Femur (tissue), 1 donor: ENCODE measurements around the gene TCF20.
A peak's percentile ranks its signal among the peaks of the same experiment; 100 is the strongest.

Experiments used
- DNase-seq: peaks from one replicate; pipeline ENCODE4 v3.0.0-alpha.2; 2017

The TCF20 gene

DNA sequence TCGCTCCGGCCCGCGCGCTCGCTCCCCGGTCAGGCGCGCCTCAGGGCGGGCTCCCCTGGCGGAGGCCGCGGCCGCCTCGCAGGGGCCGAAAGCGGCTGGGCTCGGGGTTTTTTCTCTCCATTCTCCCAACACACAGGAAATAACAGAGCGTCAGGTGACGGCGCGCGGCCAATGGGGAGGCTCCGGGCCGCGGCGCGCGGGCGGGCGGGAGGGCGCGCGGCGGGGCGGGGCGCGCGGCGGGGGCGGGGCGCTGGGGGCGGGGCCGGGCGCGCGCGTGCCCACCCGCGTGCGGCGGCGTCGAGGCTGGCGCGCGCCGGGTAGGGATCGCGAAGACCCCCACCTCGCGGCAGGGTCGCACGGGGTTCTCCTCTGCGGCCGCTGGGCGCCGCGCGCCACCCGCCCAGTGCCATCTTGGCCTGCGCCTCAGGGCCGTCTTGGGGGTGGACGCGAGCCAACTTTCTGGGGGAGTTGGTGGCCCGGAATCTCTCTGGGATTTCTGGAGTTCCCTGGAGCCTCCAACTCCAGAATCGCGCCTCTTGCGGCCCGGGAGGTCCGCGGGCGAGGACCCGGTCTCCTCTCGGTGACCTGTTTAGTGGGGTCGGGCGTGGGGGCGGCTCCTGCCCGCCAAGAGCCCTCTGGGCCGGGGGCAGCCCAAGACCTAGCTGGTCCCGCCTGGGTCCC, at the start of gene TCF20:
Gene TCF20 (minus strand): TSS at position 144 of the 681 bp plus-strand sequence. CDS start 55,348 bp downstream, outside the sequence.
- DNase-seq = peak; percentile 84

DNA sequence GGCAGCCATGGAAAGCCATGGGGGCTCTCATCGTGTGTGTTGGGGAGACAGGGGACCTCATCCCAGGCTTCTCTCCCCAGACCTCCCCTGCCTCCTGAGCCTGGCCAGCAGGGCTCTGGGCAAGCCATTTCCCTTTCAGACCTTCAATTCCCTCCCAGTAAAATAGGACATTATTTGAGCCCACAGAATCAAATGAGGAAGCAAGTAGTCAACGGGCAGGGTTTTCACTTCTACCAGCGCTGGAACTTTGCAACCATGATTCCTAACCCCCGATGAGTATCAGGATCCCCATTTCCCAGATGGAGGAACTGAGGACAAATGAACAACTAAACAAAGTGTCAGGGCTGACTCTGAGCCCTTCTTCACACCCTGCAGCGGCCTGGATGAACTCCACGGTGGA, 48.9 kb upstream of the TCF20 start:
- DNase-seq = no peak

DNA sequence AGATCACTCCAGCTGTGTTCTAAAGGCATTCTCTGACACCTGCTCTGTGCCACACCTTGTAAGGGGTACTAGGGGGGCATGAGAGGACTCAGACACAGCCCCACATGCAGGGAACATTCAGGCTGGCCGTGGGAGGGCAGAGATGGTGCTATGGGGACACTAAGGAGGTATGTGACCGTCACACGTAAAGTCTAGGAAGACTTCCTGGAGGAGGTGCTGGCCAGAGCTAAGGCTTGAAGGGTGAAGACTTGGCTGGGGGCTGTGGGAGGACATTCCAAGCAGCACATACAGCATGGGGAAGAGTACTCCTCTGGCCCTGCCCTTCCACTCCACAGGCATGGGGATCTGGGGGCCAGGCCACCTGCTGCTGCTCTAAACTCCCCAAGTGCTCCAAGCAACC, 48.5 kb upstream of the TCF20 start:
- DNase-seq = no peak

DNA sequence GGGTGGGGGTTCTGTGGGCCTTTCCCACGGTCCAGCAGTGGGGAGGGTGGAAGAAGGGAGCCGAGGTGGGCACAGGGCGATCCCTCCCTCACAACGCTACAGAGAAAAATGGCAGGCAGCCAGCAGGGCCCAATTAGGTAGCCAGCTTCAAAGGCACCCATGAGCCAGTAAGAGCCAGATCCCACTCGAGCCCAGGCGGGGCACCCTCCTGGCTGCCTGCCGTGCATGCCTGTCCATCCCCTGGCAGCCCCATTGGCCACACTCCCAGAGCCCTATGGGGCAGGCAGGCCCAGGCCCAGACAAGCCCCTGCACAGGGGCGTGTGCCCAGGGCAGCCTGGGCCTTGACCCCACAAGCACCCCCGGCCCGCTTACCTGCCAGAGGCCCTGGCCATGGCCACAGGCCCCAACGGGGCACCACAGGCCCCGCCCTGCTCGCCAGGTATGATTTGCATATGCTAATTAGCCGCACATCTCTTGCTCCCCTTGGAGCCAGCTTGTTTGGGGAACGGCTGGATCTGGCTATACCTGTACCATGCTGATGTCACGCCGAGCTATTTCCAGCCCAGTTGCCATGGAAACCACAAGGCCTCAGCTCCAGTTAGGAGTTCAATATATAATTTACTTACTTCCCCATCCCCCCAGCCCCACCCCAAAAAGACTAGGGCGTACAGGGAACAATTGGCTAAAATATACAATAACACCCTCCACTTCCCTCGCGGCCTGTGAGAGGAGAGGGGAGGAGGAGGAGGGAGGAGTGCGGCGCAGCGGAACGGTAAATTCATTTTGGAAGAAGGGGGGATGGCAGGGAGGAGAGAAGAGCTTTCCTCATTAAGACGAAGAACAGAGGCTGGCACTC, 47.5 kb upstream of the TCF20 start:
- peak; percentile 62 for DNase-seq

DNA sequence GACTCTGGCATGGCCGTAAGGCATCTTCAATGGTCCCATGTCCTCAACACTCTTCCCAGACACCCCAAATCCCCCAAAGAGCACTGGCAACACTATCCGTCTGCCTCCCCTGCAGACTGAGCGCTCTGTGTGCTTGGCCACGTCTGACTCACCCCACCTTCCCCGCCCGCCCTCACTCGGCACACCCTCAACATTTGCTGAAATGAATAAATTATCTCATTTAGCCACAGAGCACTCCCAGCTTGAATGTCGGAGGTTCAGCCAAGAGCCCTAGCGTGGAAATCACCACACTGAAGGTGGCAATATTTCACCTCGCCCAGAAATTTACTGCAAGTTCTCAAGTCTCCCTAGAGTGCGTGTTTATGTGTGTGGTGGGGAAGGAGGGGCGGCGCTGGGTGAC, 46.6 kb upstream of the TCF20 start:
- DNase-seq = peak; percentile 71

DNA sequence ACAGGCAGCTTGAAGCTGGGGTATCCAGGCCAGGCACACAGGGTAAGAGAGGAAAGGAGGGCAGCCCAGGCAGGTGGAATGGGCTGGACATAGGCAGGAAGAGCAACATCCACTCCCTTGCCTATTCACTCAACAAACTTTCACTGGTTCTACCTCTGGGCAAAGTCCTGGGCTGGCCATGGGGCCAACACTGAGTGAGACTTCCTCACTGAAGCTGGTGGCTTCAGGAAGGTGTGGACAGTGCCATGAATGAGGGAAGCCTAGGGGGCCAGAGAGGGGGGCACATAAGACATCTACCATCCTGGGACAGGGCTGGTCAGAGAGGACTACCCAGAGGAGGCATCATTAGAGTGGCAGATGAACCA, 44.9 kb upstream of the TCF20 start:
- no peak for DNase-seq

DNA sequence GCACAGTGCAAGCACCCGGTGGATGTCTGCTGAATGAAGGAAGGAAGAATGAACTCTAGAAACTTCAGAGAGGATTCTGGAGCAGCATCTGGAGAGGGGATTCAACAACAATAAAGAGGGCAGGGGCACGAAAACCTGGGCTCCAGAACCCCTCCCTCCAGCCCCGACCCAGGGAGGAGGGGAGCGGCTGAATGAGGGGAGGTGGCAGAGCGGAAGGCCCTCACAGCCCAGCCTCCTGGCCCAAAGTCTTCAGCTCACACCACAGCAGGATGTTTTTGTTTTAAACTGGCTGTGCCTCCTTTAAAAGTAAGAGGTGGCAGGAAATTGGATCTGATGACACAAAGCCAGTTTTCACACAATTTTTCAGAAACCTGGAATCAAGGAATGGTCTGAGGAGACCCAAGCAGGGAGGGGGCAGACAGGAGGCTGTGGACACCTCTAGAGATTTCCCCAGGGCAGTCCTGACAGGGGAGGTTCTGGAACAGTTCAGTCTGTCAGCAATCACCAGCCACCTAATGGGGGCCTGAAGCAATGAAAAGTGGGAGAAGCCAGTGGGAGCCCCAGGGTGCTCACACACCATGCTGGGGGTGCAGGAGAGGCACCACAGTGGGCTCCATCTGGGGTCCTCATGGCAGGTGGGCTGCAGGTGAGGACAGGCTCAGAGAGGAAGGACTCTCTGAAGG, 44.4 kb upstream of the TCF20 start:
- DNase-seq = no peak

DNA sequence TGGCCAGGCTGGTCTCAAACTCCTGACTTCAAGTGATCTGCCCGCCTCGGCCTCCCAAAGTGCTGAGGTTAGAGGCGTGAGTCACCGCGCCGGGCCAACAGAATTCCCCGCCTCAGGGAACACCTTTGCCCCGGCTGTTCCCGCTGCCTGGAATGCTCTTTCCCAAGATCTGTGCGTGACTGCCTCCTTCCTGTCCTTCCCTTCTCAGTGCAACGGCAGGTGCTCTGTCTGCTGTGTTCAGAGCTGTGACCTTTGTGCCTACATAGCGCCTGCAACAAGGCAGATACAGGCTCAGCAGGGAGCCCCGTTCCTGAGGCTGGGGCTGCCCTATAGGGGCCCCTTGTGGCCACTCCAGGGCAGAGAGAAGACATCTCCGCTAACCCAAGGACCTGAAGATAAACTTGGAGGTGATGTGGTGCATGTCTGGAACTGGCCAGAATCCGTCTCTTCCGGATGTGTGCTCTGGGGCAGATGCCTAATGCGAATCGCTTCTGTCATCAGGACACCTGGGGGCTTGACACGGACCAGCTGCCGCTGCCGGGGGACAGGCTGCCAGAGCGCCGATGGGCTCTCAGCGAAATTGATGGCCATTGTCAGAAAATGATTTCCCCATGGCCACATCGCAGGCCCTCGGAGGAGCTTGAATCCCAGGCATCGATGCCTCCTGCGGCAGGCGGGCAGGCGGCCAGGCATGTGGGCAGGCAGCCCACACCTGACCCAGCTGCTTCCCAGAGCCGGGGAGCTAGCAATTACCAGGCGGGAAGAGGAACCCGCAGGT, 43.5 kb upstream of the TCF20 start:
- peak; percentile 65 for DNase-seq

DNA sequence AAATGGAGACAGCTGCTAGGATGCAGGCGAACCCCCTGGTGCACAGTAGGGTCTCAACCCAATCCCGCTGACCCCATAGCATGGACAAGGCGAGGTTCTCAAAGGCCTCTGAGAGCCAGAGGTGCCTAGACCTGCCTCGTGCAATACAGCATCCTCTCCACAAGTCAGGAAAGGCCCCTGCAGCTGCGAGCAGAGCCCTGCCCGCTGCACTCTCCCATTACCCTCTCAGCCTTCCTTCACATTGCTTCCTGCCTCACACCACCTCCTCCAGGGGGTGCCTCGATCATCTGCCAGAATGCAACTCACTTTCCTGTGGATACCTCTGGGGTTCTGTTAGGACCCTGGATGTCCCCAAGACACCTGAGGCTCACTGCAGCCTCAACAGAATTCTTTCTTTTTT, 42.8 kb upstream of the TCF20 start:
- DNase-seq = no peak

DNA sequence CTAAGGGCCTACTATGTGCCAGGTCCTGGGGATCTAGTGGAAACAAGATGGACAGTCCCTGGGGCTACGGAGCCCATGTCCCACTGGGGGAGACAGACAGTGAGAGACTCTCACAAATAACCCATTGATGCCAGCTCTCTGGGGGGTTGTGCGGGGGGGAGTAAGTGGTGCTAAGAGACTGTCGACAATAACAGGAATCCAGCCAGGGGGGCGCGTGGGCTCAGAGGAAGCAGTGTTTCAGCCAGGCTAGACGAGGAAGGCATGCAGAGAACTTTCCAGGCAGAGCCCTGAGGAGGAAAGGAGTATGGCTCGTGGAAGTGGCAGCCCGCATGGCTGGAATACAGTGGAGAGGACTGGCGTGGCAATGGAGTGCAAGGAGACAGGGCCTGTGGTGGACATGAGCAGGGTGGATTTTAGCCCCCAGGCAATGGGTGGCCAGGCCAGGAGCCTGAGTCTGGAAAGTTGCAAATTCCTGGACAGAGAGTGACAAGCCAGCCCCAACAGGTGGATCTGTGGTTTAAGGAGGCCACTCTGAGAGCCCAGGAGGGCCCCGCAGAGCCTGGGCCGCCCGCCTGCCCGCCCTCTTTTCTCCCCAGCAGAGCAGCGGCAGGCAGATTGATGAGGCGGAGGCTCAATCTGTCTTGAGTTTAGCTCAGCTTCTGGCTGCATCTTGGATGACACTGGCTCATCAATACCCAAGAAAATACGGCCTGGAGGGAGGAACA, 40.0 kb upstream of the TCF20 start:
- no peak for DNase-seq

DNA sequence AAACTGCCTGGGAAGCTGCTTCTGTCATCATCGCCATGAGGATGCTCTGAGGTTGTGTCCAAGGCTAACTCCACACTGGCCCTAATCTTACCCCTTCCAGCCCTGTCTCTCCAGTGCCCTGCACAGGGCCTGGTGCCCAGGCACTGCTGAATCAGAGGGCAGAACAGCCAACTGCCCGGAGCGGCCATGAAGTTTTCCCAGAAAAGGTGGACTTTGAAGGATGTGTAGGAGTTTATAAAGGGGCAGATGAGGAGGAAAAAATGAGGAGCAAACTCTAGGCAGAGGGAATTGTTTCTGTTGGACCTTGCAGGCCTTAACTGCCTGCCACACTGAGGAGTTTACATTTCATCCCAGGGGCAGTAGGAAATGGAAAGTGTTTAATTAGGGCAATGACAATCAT, 39.4 kb upstream of the TCF20 start:
- DNase-seq = no peak

DNA sequence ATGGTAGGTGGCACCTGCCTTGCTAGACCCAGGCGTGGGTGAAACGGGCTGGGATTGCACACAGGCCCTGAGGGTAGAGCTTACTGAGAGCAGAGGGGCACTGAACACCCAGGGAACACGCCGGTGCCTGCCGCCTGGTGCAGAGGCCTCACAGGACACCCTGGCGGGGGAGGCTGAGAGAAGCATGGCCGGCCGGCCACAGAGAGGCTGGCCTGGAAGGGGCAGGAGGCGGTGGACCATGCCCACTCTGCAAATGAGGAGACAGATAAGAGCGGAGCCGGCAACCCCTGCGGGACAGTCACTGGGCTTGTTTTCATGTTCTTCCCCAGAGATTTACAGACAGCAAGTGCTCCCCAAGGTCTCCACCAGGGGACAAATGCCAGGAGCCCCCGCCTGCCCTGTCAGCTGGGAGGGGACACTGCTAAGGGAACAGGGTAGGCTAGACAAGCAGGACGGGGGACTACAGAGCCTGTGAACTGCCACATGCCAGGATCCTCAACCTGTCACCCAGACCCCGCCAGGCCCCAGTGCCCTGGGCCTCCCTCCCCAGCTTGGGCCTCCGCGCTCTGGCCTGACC, 38.5 kb upstream of the TCF20 start:
- no peak for DNase-seq

DNA sequence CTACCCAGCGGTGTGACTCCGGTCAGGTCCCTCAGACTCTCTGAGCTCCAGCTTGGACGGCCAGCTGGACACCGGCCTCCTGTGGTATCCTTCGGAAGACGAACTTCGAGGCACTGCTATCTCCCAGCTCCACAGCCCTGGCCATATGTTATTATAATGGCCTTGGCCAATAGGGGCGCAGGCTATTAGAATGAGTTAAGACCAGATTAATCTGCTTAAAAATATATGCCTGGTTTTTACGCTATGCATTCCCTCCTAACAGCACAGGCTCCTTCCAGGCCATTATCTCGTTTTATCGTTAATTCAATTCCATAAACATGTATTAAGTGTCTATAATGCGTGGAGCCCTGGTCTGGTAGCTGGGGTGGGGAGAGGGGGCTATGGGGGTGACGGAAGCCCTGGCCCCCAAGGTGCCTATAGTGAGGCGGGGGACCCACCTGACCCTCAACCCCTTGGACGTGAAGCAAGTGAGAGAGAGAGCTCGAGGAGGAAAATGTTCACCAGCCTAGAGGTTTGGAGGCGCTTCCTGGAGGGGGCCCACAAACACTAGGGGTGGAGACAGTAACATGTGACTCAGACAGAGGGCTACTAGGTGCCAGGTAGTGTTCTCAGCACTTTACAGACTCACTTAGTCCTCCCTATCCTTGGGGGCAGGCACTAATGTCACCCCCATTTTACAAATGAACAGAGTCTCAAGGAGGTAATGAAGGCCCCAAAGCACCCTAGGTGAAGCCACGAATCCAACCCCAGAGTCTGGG, 37.5 kb upstream of the TCF20 start:
- DNase-seq = no peak

DNA sequence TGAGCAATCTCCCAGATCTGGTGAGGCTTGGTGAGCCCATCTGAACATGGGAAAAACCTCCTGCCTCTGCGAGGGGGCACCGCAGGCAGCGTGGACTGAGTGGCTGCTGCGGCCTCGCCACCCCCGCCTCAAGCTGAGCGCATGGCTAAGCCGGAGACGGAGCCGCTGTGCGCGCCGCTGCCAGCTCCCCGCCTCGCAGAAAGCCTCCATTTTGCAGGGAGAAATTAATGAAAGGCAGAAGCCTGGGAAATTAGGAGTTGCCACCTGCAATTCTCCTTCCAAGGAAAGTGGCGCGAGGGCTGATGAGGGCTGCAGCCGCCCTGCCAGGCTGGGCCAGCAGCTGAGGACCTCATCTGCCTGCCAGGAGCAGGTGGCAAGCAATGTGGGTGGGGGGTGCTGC, 35.6 kb upstream of the TCF20 start:
- no peak for DNase-seq

DNA sequence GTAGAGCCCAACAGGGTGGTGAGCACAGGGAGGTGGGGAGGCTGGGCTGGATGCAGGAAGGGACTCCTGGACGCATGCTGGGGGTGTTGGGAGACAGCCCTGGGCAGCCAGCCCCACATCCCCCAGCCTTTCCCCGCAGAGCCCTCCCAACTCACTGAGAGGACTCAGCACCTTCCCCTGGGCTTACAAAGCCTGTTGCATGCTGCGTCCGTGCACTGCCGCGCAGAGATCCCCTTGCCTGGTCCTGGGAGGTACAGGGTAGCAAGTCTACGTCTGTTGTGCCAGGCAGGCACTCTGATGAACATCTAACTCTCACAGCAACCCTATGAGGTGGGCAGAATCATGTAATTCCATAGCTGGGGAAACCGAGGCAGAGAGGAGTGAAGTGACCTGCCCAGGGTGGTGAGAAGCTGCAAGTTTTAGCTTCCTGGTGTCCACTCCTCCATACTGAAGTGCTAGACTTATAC, 33.9 kb upstream of the TCF20 start:
- DNase-seq = no peak

DNA sequence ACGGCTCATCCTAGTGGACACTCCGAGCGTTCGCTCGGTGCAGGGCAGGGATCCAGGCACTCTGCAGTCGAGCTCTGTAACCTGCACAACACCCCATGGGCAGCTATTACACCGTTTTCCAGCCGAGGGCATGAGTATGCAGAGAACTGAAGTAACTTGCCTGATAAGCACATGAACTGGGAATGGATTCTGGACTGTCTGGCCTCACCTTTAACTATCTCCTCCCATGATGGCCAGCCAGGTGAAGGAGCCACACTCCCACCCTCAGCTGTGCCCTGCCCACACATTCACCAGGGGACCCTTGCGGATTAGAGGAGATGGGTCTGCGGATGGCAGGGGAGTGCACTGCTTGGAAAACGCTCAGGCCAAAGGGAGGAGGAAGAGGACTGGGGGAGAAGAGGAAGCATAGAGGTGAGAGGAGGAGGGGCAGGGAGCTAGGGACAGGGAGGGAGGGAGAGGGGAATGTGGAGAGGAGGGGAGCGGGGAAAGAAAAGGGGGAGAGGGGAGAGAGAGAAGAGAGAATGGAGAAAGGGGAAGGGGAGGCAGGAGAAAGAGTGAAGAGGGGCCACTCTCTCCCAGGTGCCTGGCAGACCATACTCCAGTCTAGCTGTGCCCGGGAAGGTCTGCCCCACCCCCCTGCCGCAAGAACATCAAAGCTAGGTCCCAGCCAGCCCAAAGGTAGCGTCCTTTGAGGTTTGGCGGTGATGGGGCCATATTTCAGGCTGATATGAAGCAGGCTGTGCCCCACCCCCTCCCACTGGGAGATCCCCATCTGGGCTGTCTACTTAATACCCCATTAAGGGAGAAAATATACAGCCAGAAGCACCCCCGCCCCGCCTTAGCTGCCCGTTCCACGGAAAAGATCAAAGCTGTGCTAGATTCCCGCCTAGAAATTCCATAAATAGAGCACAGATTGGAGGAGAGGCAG, 33.2 kb upstream of the TCF20 start:
- no peak for DNase-seq

DNA sequence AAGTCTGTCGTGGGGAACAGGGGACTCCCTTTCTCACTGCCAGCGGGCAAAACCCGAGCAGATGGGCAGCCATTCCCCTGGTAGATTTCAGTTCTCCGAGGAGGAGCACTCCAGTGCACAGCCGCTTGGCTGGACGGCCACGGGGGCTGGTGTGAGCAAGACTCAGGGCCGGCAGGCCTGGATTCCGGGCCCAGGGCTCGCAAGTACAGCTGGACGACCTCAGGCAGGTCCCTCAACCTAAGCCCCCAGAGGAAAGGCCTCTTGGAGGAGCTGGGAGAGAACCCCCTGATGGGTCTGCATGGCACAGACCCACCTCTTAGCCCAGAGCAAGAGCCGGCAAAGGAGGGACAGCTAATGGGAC, 31.3 kb upstream of the TCF20 start:
- no peak for DNase-seq

DNA sequence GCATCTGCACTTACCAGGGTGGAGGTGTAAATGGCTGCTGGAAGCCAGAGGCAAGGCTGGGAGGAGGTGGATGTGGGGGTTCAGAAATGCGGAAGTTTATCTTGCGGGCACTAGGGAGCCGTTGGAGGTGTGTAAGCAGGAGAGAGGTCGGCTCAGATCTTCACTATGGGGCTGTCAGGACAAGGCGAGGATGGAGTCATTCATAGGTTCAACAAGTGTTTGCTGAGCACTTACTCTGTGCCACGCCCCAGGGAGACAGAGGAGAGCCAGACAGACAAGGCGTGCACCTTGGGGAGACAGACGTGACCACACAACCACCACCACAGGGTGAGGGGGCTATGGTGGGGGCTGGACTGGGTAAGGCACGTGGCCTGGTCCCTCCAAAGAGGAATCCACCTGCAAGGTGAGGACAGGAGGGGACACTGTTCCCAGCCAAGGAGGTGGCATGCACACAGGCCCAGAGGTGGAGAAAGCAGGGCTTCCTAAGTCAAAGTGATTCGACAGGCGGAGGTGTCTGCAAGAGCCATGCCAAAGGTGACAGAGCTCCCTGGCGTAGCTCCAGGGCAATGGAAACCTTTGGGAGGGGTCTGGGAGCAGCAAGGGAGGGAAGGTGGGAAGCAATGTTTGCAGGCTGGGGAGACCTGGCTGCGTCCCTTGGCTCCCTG, 30.8 kb upstream of the TCF20 start:
- no peak for DNase-seq
